PC-3 (cell line): ENCODE data around the gene CCDC171. TPM values are rescaled to one million over a fixed set of nuclear protein-coding genes. Genes with fewer than 3 reads are reported as not detected.

ENCODE experiments used
- ATAC-seq: fragments of 200-7000 bp; cut with Tn5 transposase; 2 replicates; pipeline ENCODE4 v1.9.1; 2020; ENCODE audit warnings: mild to moderate bottlenecking, moderate library complexity
- BruUV-seq: library from RNA; stranded (reverse); fragments of 400-500 nt; replicated peaks from 2 replicates; lab custom pipeline; 2021; lab: Mats Ljungman, UMichigan
- CTCF ChIA-PET: fragments of 300-600 bp; sonication (Branson Sonifier 250); formaldehyde crosslinking; loops from one replicate; lab custom pipeline; 2022; ENCODE audit warnings: antibody characterized with exemption; lab: Charles Lee
- POLR2A ChIA-PET: fragments of 300-600 bp; sonication (Branson Sonifier 250); formaldehyde crosslinking; loops from one replicate; lab custom pipeline; 2022; ENCODE audit warnings: antibody characterized with exemption; ENCODE audit not compliant: unreplicated experiment; lab: Charles Lee
- DNase-seq: peaks from one replicate; pipeline ENCODE4 v3.0.0-alpha.2; 2015
- H2AFZ ChIP-seq: fragments of 300-600 bp; sonication (generic); 2 replicates; pipeline ENCODE4 v1.6.0; 2016; ENCODE audit warnings: antibody characterized with exemption, low read length
- H3F3A ChIP-seq: fragments of 300-600 bp; sonication (generic); one replicate; pipeline ENCODE4 v1.6.0; 2017; ENCODE audit warnings: antibody characterized with exemption, low read length, control low read depth, mild to moderate bottlenecking; ENCODE audit not compliant: unreplicated experiment
- H3K27ac ChIP-seq: fragments of 300-600 bp; sonication (generic); 2 replicates; pipeline ENCODE4 v1.5.1; 2016; ENCODE audit warnings: mild to moderate bottlenecking, low read length
- H3K27me3 ChIP-seq: fragments of 300-600 bp; sonication (generic); 2 replicates; pipeline ENCODE4 v1.6.1; 2016; ENCODE audit warnings: low read length, mixed read lengths
- H3K36me3 ChIP-seq: fragments of 300-600 bp; sonication (generic); 2 replicates; pipeline ENCODE4 v1.6.1; 2016; ENCODE audit warnings: low read depth, mixed run types, low read length, mixed read lengths
- H3K4me1 ChIP-seq: fragments of 300-600 bp; sonication (generic); 2 replicates; pipeline ENCODE4 v1.5.1; 2016; ENCODE audit warnings: low read length; ENCODE audit not compliant: insufficient read depth
- H3K4me2 ChIP-seq: fragments of 300-600 bp; sonication (generic); 2 replicates; pipeline ENCODE4 v1.6.0; 2016; ENCODE audit warnings: low read length
- H3K4me3 ChIP-seq: fragments of 300-600 bp; sonication (generic); 2 replicates; pipeline ENCODE4 v1.5.1; 2016; ENCODE audit warnings: mild to moderate bottlenecking, low read length, mixed read lengths
- H3K79me2 ChIP-seq: fragments of 300-600 bp; sonication (generic); 2 replicates; pipeline ENCODE4 v1.6.1; 2017; ENCODE audit warnings: low read length, mixed read lengths
- H3K9ac ChIP-seq: fragments of 300-600 bp; sonication (generic); 2 replicates; pipeline ENCODE4 v1.6.0; 2016; ENCODE audit warnings: mild to moderate bottlenecking, low read length
- H3K9me2 ChIP-seq: fragments of 300-600 bp; sonication (generic); replicated peaks from 2 replicates; pipeline ENCODE4 v1.6.1; 2016; ENCODE audit warnings: mixed run types, low read length, mixed read lengths
- H3K9me3 ChIP-seq: fragments of 300-600 bp; sonication (generic); 2 replicates; pipeline ENCODE4 v1.6.1; 2016; ENCODE audit warnings: low read length, mixed read lengths
- H4K20me1 ChIP-seq: fragments of 300-600 bp; sonication (generic); 2 replicates; pipeline ENCODE4 v1.6.1; 2016; ENCODE audit warnings: low read length, mixed read lengths
- CTCF ChIP-seq: fragments of 300-600 bp; sonication (generic); conservative IDR thresholded peaks from 2 replicates; pipeline ENCODE4 v1.5.1; 2017; ENCODE audit warnings: antibody characterized with exemption, low read depth, mild to moderate bottlenecking, low read length
- EZH2 ChIP-seq: fragments of 300-600 bp; sonication (generic); IDR thresholded peaks from one replicate; pipeline ENCODE4 v1.6.1; 2017; ENCODE audit warnings: antibody characterized with exemption, mild to moderate bottlenecking, low read length; ENCODE audit not compliant: unreplicated experiment
- EZH2phosphoT487 ChIP-seq: fragments of 300-600 bp; sonication (generic); IDR thresholded peaks from 2 replicates; pipeline ENCODE4 v1.6.1; 2018; ENCODE audit warnings: mild to moderate bottlenecking, antibody characterized with exemption, low read length, borderline replicate concordance
- intact Hi-C: fragments of 100-400 bp; cut with micrococcal nuclease; formaldehyde crosslinking; loops from 2 replicates; pipeline ENCODE4 v1.9.0; 2023
- total RNA-seq: library from RNA; depleted of rRNA; stranded (reverse); fragments of >200 nt; gene quantifications from 2 replicates; pipeline ENCODE4 v1.2.3, GENCODE V29; 2014

CCDC171 gene
- total RNA-seq, 1 experiment from 2014 or later: 2.7 TPM

- Histone ChIP-seq H3K79me2 (no peaks in the 10 kb centered on the region), H3K9me3 (no peaks in the 10 kb centered on the region), H3K36me3 (no peaks in the 10 kb centered on the region), H3F3A (no peaks in the 10 kb centered on the region), H3K27ac (no peak overlapping the region), H3K4me1 (no peaks in the 10 kb centered on the region), H3K27me3 (no peaks in the 10 kb centered on the region), H3K4me2 (no peak overlapping the region), H3K9me2 (no peaks in the 10 kb centered on the region), H3K9ac (no peak overlapping the region), H3K4me3 (no peak overlapping the region), H2AFZ (no peak overlapping the region), H4K20me1 (no peaks in the 10 kb centered on the region)
- BruUV-seq: no TSS peak
- intact Hi-C loops: no loop called here
- DNase-seq: no peak
- ChIA-PET POLR2A (interaction anchor here (0.7 kb wide), 1 partner anchor 39 kb away, joined by 4 read pairs; no protein-coding TSS in a partner anchor), CTCF (no interaction called here)
- TF ChIP-seq CTCF (no peak), EZH2phosphoT487 (no peak), EZH2 (no peak)
- ATAC-seq: no peak
These were observed 408.4 kb downstream of the CCDC171 start for GRCh38 chr9:15961217-15961616.

- Histone ChIP-seq H3K9ac (no peak overlapping the region), H3K27me3 (no peaks in the 10 kb centered on the region), H3K27ac (no peak overlapping the region), H2AFZ (no peak overlapping the region), H3F3A (no peaks in the 10 kb centered on the region), H3K79me2 (no peaks in the 10 kb centered on the region), H4K20me1 (no peaks in the 10 kb centered on the region), H3K9me3 (no peaks in the 10 kb centered on the region), H3K9me2 (no peaks in the 10 kb centered on the region), H3K36me3 (no peaks in the 10 kb centered on the region), H3K4me3 (no peak overlapping the region), H3K4me2 (no peak overlapping the region), H3K4me1 (no peaks in the 10 kb centered on the region)
- intact Hi-C loops: no loop called here
- DNase-seq (no peak), ATAC-seq (no peak)
- CTCF ChIA-PET: no interaction called here
- POLR2A ChIA-PET: no interaction called here
- TF ChIP-seq EZH2 (no peak), CTCF (no peak), EZH2phosphoT487 (no peak)
- no TSS peak for BruUV-seq
These were observed 412.5 kb downstream of the CCDC171 start for GRCh38 chr9:15965246-15965745.

GRCh38 chr9:15966471-15966870, 413.6 kb downstream of the CCDC171 start:
- DNase-seq: no peak
- Histone ChIP-seq H3K9me3 (no peaks in the 10 kb centered on the region), H2AFZ (no peak overlapping the region), H3K36me3 (no peaks in the 10 kb centered on the region), H3K9ac (no peak overlapping the region), H4K20me1 (no peaks in the 10 kb centered on the region), H3K27ac (no peak overlapping the region), H3K4me1 (no peaks in the 10 kb centered on the region), H3K79me2 (no peaks in the 10 kb centered on the region), H3K27me3 (no peaks in the 10 kb centered on the region), H3K4me2 (no peak overlapping the region), H3K9me2 (no peaks in the 10 kb centered on the region), H3F3A (no peaks in the 10 kb centered on the region), H3K4me3 (no peak overlapping the region)
- TF ChIP-seq EZH2phosphoT487 (no peak), CTCF (no peak), EZH2 (no peak)
- BruUV-seq: no TSS peak
- ATAC-seq: no peak
- POLR2A ChIA-PET: no interaction called here
- CTCF ChIA-PET: no interaction called here
- intact Hi-C loops: no loop called here
